H1 (cell line): ENCODE measurements around the gene HM13. TPM values are rescaled to one million over a fixed set of nuclear protein-coding genes. Genes with fewer than 3 reads are reported as not detected.

Source experiments
- CBX5 ChIP-seq: fragments of 300-800, 300-1000 bp; sonication (generic); IDR thresholded peaks from 2 replicates; pipeline ENCODE4 v1.7.1; 2016; ENCODE audit warnings: antibody characterized with exemption, low read length, low read depth
- CEBPB ChIP-seq: IDR thresholded peaks from 2 replicates; pipeline ENCODE4 v1.6.1; 2012; ENCODE audit warnings: low read depth, low read length
- CTBP2 ChIP-seq: IDR thresholded peaks from 2 replicates; pipeline ENCODE4 v1.7.0; 2011; ENCODE audit warnings: borderline replicate concordance, mild to moderate bottlenecking, moderate library complexity, mixed read lengths, low read length; ENCODE audit not compliant: insufficient read depth, insufficient read length
- E2F6 ChIP-seq: IDR thresholded peaks from 2 replicates; pipeline ENCODE4 v1.6.1; 2012; ENCODE audit warnings: inconsistent platforms
- FOSL1 ChIP-seq: IDR thresholded peaks from 2 replicates; pipeline ENCODE4 v1.6.1; 2011; ENCODE audit warnings: mild to moderate bottlenecking, low read depth, low read length, moderate library complexity; ENCODE audit not compliant: insufficient read depth
- GABPA ChIP-seq: IDR thresholded peaks from 2 replicates; pipeline ENCODE4 v1.6.1; 2011; ENCODE audit warnings: mild to moderate bottlenecking, low read length, moderate library complexity, borderline replicate concordance; ENCODE audit not compliant: insufficient read depth
- JUN ChIP-seq: IDR thresholded peaks from 2 replicates; pipeline ENCODE4 v1.6.1; 2011; ENCODE audit warnings: low read depth, mild to moderate bottlenecking, improper control_type of control experiment, low read length
- NRF1 ChIP-seq: IDR thresholded peaks from 2 replicates; pipeline ENCODE4 v1.6.1; 2011; ENCODE audit warnings: mild to moderate bottlenecking, low read depth, low read length, improper control_type of control experiment
- POU5F1 ChIP-seq: IDR thresholded peaks from 2 replicates; pipeline ENCODE4 v1.6.1; 2011; ENCODE audit warnings: low read depth, mild to moderate bottlenecking, low read length, moderate library complexity
- RAD21 ChIP-seq, 2 experiments: IDR thresholded peaks in 1 of 2; conservative IDR thresholded peaks in 1 of 2; 2 replicates each; pipeline ENCODE4 v1.6.1; 2011; ENCODE audit warnings: low read depth in 2 of 2, low read length in 2 of 2, improper control_type of control experiment in 1 of 2, inconsistent platforms in 1 of 2, mild to moderate bottlenecking in 1 of 2, moderate library complexity in 1 of 2
- RBBP5 ChIP-seq: IDR thresholded peaks from 2 replicates; pipeline ENCODE4 v1.7.1; 2012; ENCODE audit warnings: low read depth, mild to moderate bottlenecking, inconsistent platforms, low read length, moderate library complexity, borderline replicate concordance
- RXRA ChIP-seq: IDR thresholded peaks from 2 replicates; pipeline ENCODE4 v1.6.1; 2011; ENCODE audit warnings: low read depth, mild to moderate bottlenecking, low read length, moderate library complexity; ENCODE audit not compliant: insufficient read depth
- SAP30 ChIP-seq: fragments of 300-600 bp; sonication (generic); IDR thresholded peaks from 2 replicates; pipeline ENCODE4 v1.7.1; 2012; ENCODE audit warnings: low read length, moderate library complexity, mild to moderate bottlenecking, inconsistent platforms; ENCODE audit not compliant: insufficient read depth, insufficient replicate concordance
- SUZ12 ChIP-seq: fragments of 200-600 bp; sonication (generic); IDR thresholded peaks from 2 replicates; pipeline ENCODE4 v1.6.1; 2012; ENCODE audit warnings: mild to moderate bottlenecking, inconsistent platforms, low read length, moderate library complexity, mixed read lengths
- TAF7 ChIP-seq: optimal IDR thresholded peaks from 2 replicates; pipeline ENCODE3; 2011; ENCODE audit warnings: low read depth, mild to moderate bottlenecking, inconsistent platforms, low read length, moderate library complexity, borderline replicate concordance
- TEAD4 ChIP-seq: IDR thresholded peaks from 2 replicates; pipeline ENCODE4 v1.6.1; 2012; ENCODE audit warnings: low read depth, low read length, inconsistent platforms, mixed read lengths
- YY1 ChIP-seq: IDR thresholded peaks from 2 replicates; pipeline ENCODE4 v1.6.1; 2011; ENCODE audit warnings: low read depth, mild to moderate bottlenecking, low read length
- ZNF274 ChIP-seq: IDR thresholded peaks from 2 replicates; pipeline ENCODE4 v1.7.0; 2012; ENCODE audit warnings: low read length, borderline replicate concordance; ENCODE audit errors: extremely low read depth
- polyA plus RNA-seq, 7 experiments: library from polyadenylated mRNA; depleted of rRNA in 3 of 7; stranded (reverse) in 5 of 7; unstranded in 2 of 7; fragments of >200 nt in 5 of 7; fragments of 200-250 nt in 2 of 7; gene quantifications; 1 replicate in 5 of 7; 2 replicates in 1 of 7; 4 replicates in 1 of 7; pipeline versions ENCODE4 v1.2.1 to v1.2.3, GENCODE V29; 2011 to 2013; ENCODE audit warnings: missing spikeins in 2 of 7, mixed read lengths in 2 of 7
- total RNA-seq: library from RNA; stranded (reverse); fragmentation: NEBNext Ultra II Directional; extraction: Animal tissue kit (Norgen Biotek cat#: 25700); gene quantifications from 2 replicates; pipeline ENCODE4 v1.2.1, GENCODE V29; 2021
- TF ChIP-seq, protein P1 (sequence below): IDR thresholded peaks from 2 replicates; pipeline ENCODE4 v1.6.1; 2011; ENCODE audit warnings: low read length, improper control_type of control experiment

HM13 gene
- total and polyA plus RNA-seq, 2 of the 8 experiments (the other 6 are each of a cell fraction or from before 2014, with no cell fraction given) = 118 to 183 TPM

DNA sequence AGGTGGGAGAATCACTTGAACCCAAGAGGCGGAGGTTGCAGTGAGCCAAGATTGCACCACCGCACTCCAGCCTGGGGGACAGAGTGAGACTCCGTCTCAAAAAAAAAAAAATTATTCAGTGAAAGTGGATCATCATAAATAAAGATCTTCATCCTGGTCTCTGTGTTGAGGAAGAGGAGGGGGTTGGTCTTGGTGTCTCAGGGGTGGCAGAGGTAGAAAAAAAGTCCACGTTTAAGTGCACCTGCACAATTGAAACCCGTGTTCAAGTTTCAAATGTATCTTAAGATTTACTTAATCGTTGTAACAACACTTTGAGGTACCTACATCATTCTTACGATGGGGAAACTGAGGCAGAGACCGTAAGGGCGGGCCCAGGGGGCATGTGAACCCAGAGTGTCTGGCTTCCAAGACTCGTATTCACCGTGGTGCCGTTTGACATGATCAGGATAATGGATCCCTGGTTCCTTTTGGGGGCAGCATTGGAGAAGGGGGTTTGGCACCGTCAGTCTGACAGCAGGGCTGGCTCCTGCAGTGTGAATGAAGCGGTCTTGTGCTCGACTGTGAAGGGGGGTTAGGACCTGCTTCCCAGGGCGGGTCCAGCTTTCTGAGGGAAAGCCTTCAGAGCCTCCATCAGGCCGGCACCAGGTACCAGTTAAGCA is 57.9 kb downstream of the HM13 start (continued):
- TF ChIP-seq RXRA (no peak), RBBP5 (no peak; the same call in 1 of the 2 replicates), CTBP2 (no peak), POU5F1 (no peak), SAP30 (peak; percentile 44), CBX5 (no peak), CEBPB (no peak), YY1 (no peak), ZNF274 (no peak), RAD21 (IDR thresholded peaks at IDR 0.05 in 1 of 2, conservative IDR thresholded peaks at IDR 0.05 in 1 of 2; ENCODE audit: low read depth in 2 of 2, low read length in 2 of 2) (peak; percentile 7 to 38; a peak in 2 of 4 replicates), FOSL1 (no peak), SUZ12 (no peak), NRF1 (no peak), GABPA (no peak), E2F6 (no peak), JUN (no peak), TEAD4 (no peak), TAF7 (no peak)
- TF ChIP-seq, protein P1, sequence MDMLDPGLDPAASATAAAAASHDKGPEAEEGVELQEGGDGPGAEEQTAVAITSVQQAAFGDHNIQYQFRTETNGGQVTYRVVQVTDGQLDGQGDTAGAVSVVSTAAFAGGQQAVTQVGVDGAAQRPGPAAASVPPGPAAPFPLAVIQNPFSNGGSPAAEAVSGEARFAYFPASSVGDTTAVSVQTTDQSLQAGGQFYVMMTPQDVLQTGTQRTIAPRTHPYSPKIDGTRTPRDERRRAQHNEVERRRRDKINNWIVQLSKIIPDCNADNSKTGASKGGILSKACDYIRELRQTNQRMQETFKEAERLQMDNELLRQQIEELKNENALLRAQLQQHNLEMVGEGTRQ = no peak
